ENCODE data around the gene ISG20. TPM values are rescaled to one million over a fixed set of nuclear protein-coding genes. Genes with fewer than 3 reads are reported as not detected.
A peak's percentile ranks its signal among the peaks of the same experiment; 100 is the strongest.
"Not testable (repeated sequence)": the region's sequence is repeated elsewhere in the genome, so short reads cannot be mapped to it uniquely, and the experiment has no call there.

Gene ISG20
- total RNA-seq, 1 experiment from 2014 or later: 59.0 TPM

DNA sequence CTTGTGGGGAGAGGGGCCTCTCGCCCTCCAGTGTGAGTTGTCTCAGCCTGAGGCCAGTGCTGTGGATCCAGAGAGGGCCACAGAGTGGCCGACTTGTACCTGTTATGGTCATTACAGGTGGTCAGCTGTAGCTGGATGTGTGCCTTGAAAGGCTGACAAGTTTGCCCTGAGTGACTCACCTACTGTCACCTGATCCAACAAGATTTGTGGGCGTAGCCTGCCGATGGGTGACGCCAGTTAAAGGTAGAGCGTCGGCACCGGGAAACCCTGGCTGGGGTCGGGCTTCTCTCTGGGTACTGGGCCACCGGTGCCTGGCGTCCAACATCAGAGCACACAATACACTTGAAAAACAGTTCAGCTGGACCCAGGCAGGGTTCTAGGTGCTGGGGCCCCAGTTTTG is 2.8 kb upstream of the ISG20 start:
- DNase-seq (ENCODE audit: low spot score): peak; percentile 92

DNA sequence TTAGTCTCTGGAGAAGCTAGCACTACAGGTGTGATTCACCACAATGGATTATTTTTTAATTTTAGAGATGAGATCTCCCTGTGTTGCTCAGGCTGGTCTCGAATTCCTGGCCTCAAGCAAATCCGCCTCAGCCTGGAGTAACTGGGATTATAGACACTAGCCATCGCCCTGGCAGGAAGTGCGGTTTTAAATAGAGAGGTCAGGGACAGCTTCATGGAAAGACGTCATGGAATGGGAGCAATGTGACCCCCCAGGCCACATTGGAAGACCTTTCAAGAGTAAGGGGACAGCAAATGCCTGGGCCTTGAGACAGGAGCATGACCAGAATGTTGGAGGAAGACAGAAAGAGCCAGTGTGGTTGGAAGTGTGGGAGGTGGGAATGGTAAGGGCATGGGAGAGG is 2.2 kb upstream of the ISG20 start:
- DNase-seq (ENCODE audit: low spot score): no peak

DNA sequence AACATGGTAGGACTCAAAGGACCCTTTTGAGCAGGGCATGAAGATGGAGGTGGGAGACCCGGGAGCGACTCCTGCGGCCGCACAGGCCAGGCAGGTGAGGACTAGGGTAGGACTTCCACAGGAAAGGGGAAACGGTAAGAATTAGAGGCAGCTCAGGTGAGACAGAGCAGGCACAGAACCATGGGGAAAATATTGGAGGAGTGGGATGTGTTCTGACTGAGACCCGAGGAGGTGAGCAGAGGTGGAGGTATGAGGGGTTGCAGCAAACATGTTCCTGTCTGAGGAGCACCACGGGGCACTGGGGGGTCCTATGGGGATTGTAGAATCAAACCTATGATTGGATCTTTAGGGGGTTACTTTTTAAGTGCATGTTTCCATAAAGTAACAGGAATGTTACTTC is 1.4 kb upstream of the ISG20 start:
- no peak for DNase-seq (ENCODE audit: low spot score)

DNA sequence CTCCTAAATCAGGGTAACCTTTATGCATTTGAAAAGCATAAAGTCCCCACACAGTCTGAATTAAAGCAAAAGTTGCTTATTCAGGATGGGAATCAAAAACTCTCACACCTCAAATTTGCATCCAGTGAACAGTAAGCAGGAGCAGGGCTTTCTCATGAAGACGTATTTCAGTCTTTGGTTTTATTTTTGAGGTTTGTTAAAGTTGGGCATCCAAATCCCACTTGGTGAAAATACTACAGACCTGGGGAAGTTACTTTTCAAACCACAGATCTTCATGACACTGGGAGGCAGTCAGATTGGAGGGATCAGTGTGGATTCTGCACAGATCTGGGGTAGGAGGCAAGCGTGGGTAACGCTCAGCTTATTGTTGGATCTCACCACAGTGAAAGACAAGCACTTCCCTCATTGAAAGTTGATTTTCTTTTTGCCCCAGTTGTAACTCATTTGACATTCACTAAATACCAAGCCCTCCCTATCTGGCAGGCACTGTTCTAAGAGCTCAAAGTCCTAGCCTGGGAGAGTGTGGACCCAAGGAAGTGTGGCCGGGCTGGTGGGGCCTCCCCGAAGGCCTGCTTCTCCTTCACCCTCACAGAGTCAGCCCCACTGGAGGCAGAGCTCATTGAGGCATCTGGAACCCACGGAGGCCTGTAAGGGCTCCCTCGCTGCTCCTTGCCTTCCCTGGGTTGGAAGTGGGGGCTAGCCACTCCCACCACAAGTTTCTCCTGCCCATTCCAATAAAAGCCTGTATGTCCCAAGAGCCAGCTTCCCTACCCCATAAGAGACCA is 783 bp upstream of the ISG20 start:
- DNase-seq (ENCODE audit: low spot score): peak; percentile 71

DNA sequence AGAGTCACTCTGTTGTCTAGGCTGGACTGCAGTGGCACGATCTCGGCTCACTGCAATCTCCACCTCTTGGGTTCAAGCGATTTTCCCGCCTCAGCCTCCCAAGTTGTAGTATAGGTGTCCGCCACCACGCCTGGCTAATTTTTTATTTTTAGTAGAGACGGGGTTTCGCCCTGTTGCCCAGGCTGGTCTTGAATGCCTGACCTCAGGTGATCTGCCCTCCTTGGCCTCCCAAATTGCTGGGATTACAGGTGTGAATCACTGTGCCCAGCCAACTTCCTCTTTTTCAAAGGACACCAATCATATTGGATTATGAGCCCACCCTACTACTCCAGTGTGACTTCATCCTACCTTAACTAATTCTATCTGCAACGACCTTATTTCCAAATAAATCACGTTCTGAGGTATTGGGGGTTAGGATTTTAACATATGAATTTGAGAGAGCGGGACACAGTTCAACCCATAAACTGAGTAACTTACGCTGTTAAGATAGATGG is 3.2 kb downstream of the ISG20 start:
- no peak for DNase-seq (ENCODE audit: low spot score)

DNA sequence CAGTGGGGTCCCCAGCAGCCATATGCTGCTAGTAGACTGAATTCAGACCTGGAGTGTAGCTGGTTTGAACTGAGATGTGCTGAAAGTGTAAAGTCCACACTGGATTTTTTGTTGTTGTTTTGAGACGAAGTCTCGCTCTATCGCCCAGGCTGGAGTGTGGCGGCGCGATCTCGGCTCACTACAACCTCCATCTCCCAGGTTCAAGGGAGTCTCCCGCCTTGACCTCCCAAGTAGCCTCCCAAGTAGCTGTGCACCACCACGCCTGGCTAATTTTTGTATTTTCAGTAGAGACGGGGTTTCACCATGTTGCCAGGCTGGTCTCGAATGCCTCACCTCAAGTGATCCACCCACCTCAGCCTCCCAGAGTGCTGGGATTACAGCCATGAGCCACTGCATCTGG is 3.7 kb downstream of the ISG20 start:
- DNase-seq (ENCODE audit: low spot score): not testable (repeated sequence)

DNA sequence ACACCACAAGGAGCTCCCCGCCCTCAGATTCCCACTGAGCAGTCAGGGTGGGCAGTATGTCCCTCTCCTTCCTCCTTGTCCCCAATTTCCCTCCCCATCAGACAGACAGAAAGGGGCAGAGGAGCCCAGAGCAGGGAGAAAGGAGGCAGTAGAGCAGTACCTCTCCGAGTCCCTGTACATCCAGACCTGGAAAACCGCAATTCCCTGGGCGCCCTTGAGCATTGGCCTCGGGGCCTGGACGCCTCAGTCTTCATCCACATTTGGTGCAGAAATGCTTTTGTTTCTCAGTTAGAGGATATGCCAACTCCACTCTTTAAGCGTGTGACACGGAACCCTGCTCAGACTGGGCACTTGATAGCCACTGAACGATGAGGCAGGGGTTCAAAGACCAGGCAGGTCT is 5.9 kb downstream of the ISG20 start:
- DNase-seq (ENCODE audit: low spot score): no peak

DNA sequence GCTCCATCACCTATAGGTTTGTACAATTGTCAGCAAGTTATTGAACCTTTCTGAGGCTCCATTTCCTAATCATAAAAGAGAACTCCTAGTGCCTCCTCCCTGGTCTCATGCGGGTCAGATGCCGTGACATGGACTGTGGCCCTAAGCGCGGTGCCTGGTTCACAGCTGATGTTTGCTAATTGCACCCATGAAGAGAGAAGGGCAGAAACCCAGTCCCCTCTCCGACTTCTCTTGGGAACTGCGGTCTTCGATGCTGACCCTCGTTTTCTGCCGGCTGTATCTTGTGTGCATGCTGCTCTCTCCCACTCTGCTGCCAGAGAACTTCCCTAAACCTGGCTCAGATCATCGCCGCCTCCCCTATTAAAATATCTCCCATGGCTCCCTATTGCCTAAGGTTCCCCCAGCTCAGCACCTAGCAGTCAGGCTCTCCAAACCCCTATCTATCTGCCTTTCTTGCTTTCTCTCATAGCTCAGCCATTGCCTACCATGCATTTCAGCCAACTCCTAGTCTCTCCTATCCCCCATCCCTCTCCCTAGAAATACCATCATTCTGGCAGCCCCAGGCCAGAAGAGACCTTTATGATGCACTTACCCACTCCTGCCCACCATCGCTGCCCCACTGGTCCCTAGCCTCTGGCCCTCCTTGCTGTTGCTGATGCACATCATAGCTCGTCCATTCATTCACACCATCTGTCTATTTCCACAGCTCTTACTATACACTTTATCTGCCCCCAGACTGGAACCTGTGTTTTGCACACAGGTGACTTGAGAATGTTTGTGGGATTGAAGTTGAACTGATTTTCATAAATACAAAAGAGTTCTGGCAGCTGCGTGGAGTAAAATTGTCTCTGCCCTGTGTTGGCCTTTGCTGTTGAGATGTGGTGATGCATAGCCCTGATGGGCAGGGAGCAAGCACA is 6.6 kb downstream of the ISG20 start:
- no peak for DNase-seq (ENCODE audit: low spot score)

DNA sequence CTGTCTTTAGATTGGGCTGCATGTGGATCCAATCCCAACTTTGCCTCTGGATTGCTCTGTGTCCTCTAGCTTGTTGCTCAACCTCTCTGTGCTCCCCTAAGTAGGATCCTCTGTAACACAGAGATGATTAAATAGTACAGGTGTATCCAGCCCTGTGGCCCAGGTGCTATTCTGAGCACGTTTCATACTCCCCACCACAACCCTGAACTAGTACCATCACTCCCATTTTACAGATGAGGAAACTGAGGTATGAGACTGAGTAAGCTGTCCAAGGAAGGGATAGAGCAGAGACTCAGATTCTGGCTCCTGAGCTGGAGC is 7.2 kb downstream of the ISG20 start:
- DNase-seq (ENCODE audit: low spot score): no peak

DNA sequence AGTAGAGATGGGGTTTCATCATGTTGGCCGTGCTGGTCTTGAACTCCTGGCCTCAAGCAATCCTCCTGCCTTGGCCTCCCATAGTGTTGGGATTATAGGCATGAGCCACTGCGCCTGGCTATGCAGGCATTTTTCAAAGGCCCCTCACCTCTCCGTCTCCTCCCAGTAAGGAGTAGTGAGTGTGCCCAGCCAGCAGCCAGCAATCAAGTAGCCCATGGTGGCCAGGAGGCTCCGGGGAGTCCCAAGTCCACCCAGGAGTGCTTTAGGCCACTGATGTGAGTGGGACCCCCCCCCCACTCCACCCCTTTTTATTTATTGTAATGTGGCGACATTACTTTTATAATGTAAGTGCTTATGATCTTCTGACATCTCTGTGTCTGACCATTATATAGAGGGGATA is 8.1 kb downstream of the ISG20 start:
- no peak for DNase-seq (ENCODE audit: low spot score)

DNA sequence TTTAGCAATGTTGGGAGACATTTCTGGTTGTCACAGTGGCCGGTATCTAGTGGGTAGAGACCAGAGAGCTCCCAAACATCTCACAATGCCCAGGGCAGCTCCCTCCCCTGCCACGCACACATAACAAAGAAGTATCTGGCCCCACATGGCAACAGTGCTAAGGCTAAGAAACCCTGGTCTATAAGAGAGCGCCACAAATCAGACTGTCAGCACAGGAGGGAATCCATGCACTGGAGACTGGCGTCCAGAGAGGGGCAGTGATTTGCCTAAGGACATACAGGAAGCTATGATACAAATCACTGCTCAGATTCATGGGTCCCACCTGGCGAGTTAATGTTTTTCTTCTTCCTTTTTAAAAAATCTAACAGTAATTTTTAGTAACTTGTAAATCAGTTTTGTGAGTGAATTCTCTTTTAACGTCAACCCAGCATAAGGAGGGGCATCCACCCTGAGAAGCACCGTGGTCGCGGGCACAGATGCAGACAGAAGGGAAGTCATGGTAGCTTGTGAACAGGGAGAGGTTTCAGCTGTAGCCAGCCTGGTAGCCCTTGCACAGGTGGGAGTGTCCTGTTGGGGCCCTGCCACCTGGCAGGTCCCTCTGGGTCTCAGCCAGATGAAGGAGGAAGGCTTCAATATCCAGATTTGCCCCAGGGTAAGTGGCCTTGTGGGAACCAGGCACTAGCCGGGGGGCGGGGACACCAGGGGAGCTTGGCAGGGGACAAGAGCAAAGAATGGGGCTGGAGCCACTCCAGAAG is 8.7 kb downstream of the ISG20 start:
- DNase-seq (ENCODE audit: low spot score): no peak

DNA sequence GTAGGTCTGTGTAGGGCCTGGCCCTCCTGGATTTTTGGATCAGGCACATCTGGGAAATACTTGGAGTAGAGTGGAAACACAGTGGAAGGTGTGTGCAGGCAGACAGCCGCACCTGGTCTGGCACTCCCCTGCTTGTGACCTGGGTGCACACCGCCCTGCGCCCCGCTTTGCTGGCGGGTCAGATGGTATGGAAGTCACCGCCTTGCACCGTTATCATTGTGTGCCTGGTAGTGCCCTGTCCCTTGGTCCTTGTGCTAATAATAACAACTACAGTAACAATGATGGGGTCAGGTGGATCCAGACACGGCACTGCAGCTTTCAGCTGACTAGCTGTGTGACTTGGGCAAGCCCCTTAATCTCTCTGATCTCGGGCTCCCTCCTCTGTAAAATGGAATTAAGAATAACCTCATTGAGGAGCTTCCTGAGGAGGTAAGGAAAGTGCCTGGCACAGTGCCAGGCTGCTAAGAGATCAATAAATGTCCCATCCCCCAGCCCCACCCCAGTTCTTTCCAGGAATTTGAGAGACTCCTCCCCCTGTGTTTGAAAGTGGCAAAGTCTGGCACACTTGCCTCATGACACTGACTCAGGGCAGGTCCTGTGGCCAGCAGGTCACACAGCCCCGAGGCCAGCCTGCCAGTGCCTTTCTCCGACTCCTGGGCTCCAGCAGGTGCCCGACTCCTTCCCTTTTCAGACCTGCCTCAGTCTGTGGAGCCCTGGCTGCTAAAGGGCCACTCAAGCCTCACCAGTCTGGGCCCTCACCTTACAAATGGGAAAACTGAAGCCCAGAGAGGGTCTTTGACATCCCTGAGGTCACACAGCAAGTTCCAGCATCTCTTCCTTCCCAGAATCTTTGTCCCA is 9.8 kb downstream of the ISG20 start:
- DNase-seq (ENCODE audit: low spot score): peak; percentile 80

DNA sequence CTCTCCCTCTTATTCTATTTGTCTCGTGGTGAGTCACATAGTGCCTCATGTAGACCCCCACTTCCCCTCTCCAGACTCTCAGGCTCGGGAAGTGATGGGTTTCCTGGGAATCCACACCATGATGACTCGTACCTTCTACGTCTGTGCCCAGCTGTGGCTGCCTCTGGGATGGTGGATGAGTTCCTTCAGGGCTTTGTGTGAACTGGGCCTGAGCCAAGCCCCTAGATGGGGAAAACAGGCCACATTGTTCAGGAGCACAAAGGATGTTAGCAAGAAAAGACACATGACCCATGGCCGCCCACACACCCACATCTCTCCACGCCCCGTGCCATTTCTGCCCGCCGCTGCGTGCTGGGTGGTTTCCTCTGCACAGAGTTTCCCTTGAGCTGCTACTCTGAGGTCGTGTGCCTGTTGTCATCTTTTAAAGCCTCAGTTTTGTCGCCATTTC is 10.5 kb downstream of the ISG20 start:
- DNase-seq (ENCODE audit: low spot score): no peak

DNA sequence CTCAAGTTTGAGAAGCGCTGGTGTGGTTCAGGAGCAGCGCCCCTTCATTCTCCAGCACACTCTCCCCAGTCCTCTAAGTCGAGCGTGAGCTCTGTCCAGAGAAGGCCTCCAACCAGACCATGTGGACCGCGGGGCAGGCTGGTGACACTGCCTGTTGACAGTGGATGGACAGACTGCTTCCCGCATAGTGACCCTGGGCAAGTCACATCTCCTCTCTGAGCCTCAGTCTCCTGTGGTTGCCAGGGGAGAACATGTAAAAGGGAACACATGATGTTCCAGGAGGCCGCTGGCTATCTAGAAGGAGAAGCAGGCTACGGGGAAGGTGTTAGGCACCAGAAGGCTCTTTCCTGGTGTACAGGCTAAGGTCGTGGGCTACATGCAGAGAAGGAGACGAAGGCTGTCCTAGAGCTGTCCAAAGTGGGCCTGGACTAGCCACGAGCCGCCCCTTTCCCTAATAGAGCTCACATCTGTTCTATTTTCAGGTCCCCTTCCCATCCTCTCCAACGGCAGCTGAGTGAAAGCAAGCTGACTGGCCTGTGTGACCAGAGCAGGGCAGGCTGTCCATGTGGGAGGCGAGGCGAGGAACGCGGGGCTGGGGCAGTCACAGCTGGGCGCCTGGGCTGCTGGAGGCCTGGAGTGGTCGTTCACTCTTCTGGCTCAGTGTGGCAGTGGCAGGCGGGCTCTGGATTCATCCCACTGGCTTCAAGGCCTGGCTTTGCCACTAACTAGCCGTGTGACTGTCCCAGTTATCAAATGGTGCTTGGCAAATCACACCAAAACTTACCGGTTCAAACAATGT is 11.1 kb downstream of the ISG20 start:
- no peak for DNase-seq (ENCODE audit: low spot score)

DNA sequence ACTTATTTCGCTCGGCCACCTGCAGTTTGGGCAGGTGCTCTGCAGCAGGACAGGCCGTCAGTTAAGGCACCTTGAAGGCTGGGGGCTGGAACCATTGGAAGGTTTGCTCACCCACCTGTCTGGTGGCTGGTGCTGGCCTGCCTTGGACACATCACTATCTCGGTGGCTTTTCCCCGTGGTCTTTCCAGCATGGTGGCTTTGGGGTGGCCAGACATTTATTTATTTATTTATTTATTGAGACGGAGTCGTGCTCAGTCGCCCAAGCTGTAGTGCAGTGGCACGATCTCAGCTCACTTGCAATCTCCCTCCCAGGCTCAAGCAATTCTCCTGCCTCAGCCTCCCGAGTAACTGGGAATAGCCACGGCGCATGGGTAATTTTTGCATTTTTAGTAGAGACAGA is 11.7 kb downstream of the ISG20 start:
- no peak for DNase-seq (ENCODE audit: low spot score)

DNA sequence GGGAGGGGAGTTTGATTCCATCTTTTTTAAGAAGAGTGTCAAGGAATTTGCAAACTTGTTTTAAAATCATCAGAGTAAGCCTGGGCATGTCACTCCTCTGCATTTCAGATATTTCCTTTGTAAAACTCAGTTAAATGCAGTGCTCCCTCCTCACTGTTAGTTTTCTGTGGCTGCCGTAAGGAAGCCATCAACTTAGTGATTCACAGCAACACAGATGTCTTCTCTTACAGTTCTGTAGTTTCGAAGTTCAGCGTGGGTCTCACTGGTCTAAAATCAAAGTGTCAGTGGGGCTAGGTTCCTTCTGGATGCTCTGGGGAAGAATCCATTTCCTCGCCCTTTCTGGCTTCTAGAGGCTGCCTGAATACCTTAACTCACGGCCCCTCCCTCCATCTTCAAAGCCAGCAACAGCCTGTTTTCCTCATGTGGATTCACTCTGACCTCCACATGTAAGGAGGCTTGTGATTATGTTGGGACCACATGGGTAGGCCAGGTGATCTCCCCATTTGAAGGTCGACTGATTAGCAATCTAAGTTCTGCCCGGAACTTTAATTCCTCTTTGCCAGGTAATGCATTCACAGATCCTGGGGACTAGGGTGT is 12.4 kb downstream of the ISG20 start:
- no peak for DNase-seq (ENCODE audit: low spot score)

DNA sequence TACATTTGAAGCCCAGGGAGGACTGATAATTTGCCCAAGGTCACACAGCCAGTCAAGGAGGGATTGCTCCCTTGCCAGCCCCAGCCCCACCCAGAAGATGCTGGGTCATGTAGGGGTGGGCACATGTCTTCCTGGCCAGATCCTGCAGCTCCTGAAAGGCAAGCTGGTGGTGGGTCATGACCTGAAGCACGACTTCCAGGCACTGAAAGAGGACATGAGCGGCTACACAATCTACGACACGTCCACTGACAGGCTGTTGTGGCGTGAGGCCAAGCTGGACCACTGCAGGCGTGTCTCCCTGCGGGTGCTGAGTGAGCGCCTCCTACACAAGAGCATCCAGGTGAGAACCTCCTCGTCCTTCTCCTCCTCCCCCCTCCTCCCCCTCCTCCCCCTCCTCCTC is 13.2 kb downstream of the ISG20 start:
- no peak for DNase-seq (ENCODE audit: low spot score)

DNA sequence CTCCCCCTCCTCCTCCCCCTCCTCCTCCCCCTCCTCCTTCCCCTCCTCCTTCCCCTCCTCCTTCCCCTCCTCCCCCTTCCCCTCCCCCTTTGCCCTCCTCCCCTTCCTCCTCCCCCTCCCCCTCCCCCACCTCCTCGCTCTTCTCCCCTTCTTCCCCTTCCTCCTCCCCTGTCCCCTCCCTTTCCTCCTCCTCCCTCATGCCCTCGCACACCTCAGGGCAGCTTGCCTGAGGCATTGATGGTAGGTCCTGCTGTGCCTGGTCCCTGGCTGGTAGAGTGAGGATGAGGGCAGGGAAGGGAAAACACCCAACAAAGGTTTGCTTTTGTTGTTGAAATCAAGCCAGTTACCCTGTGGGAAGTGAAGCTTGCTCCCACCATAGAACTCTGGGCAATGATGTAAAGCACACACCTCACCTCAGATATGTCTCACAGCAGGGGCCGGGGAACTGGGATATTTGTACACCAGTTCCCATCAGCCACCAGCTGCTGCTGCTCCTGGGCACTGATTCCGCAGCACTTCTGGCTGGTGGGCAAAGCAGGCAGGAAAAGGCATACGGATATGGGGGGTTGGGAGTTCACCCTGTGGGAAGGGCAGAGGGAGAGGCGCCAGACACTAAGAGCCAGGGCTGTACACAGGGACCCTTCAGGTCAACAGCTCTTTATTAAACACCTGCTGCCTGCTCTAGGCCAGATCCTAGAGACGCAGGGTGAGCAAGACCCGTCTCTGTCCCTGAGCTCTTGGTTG is 13.8 kb downstream of the ISG20 start:
- DNase-seq (ENCODE audit: low spot score): no peak

Data from HT-29 (cell line).